ENCODE measurements around the gene PGK1. TPM values are rescaled to one million over a fixed set of nuclear protein-coding genes. Genes with fewer than 3 reads are reported as not detected.
A peak's percentile ranks its signal among the peaks of the same experiment; 100 is the strongest.
"Not testable (repeated sequence)": the region's sequence is repeated elsewhere in the genome, so short reads cannot be mapped to it uniquely, and the experiment has no call there.

The PGK1 gene
- total RNA-seq, 1 donor from 2014 or later = 245 TPM

GRCh38 chrX:78130396-78130795 is 26.3 kb downstream of the PGK1 start:
- Histone ChIP-seq H3K4me3 (ENCODE audit: low read depth, low read length) (no peak overlapping the region), H3K27me3 (ENCODE audit: control insufficient read depth, insufficient read depth, low read length) (no peaks in the 10 kb centered on the region), H3K36me3 (ENCODE audit: control insufficient read depth, insufficient read depth, low read length) (no peaks in the 10 kb centered on the region)
- TF ChIP-seq CTCF (IDR thresholded peaks at IDR 0.05; ENCODE audit: insufficient read depth, low read length, poor library complexity, severe bottlenecking) = no peak
- no peak for DNase-seq (ENCODE audit: low read depth)

- TF ChIP-seq CTCF (IDR thresholded peaks at IDR 0.05; ENCODE audit: insufficient read depth, low read length, poor library complexity, severe bottlenecking) = no peak
- no peaks in the 10 kb centered on the region for H3K27me3 ChIP-seq (ENCODE audit: control insufficient read depth, insufficient read depth, low read length)
- no peak for DNase-seq (ENCODE audit: low read depth)
These were observed 27.1 kb downstream of the PGK1 start for GRCh38 chrX:78131117-78131516.

GRCh38 chrX:78133238-78133960 is 29.4 kb downstream of the PGK1 start:
- Histone ChIP-seq H3K27me3 (ENCODE audit: control insufficient read depth, insufficient read depth, low read length) (no peaks in the 10 kb centered on the region), H3K4me3 (ENCODE audit: low read depth, low read length) (no peak overlapping the region), H3K36me3 (ENCODE audit: control insufficient read depth, insufficient read depth, low read length) (no peaks in the 10 kb centered on the region)
- no peak for TF ChIP-seq CTCF (IDR thresholded peaks at IDR 0.05; ENCODE audit: insufficient read depth, low read length, poor library complexity, severe bottlenecking)
- no peak for DNase-seq (ENCODE audit: low read depth)

More at GRCh38 chrX:78131117-78131516, 27.1 kb downstream of the PGK1 start:
- H3K4me3 ChIP-seq (ENCODE audit: low read depth, low read length) = no peak overlapping the region
- H3K36me3 ChIP-seq (ENCODE audit: control insufficient read depth, insufficient read depth, low read length) = no peaks in the 10 kb centered on the region

GRCh38 chrX:78139160-78140123 is 35.4 kb downstream of the PGK1 start, which contains the start of gene TAF9B:
Gene TAF9B, minus strand, starts transcription at chrX:78139650. Its CDS starts 39 bp downstream, at chrX:78139611.
- Histone ChIP-seq H3K4me3 (ENCODE audit: low read depth, low read length) (peak within 1 kb of the TSS; percentile 56), H3K36me3 (ENCODE audit: control insufficient read depth, insufficient read depth, low read length) (no peaks in the 10 kb centered on the region), H3K27me3 (ENCODE audit: control insufficient read depth, insufficient read depth, low read length) (no peaks in the 10 kb centered on the region)
- TF ChIP-seq CTCF (IDR thresholded peaks at IDR 0.05; ENCODE audit: insufficient read depth, low read length, poor library complexity, severe bottlenecking) = no peak
- peak; percentile 39 for DNase-seq (ENCODE audit: low read depth)

- Histone ChIP-seq H3K4me3 (ENCODE audit: low read depth, low read length) (no peak overlapping the region), H3K27me3 (ENCODE audit: control insufficient read depth, insufficient read depth, low read length) (no peaks in the 10 kb centered on the region), H3K36me3 (ENCODE audit: control insufficient read depth, insufficient read depth, low read length) (no peaks in the 10 kb centered on the region)
- DNase-seq (ENCODE audit: low read depth) = no peak
- TF ChIP-seq CTCF (IDR thresholded peaks at IDR 0.05; ENCODE audit: insufficient read depth, low read length, poor library complexity, severe bottlenecking) = no peak
These were observed 36.2 kb downstream of the PGK1 start for GRCh38 chrX:78140206-78140605.

- H3K27me3 ChIP-seq (ENCODE audit: control insufficient read depth, insufficient read depth, low read length); DNase-seq (ENCODE audit: low read depth); H3K36me3 ChIP-seq (ENCODE audit: control insufficient read depth, insufficient read depth, low read length); H3K4me3 ChIP-seq (ENCODE audit: low read depth, low read length): not testable (repeated sequence)
These were observed 43.0 kb downstream of the PGK1 start for GRCh38 chrX:78147002-78147540.

- DNase-seq (ENCODE audit: low read depth); H3K27me3 ChIP-seq (ENCODE audit: control insufficient read depth, insufficient read depth, low read length); H3K4me3 ChIP-seq (ENCODE audit: low read depth, low read length); H3K36me3 ChIP-seq (ENCODE audit: control insufficient read depth, insufficient read depth, low read length): not testable (repeated sequence)
These were observed 53.3 kb downstream of the PGK1 start for GRCh38 chrX:78157373-78157772.

- H3K4me3 ChIP-seq (ENCODE audit: low read depth, low read length); H3K36me3 ChIP-seq (ENCODE audit: control insufficient read depth, insufficient read depth, low read length); DNase-seq (ENCODE audit: low read depth); H3K27me3 ChIP-seq (ENCODE audit: control insufficient read depth, insufficient read depth, low read length): not testable (repeated sequence)
These were observed 53.8 kb downstream of the PGK1 start for GRCh38 chrX:78157846-78158245.

- DNase-seq (ENCODE audit: low read depth); H3K27me3 ChIP-seq (ENCODE audit: control insufficient read depth, insufficient read depth, low read length); H3K4me3 ChIP-seq (ENCODE audit: low read depth, low read length); H3K36me3 ChIP-seq (ENCODE audit: control insufficient read depth, insufficient read depth, low read length): not testable (repeated sequence)
These were observed 56.7 kb downstream of the PGK1 start for GRCh38 chrX:78160711-78161110.
